ENCODE results near the gene PRPSAP2. TPM values are rescaled to one million over a fixed set of nuclear protein-coding genes. Genes with fewer than 3 reads are reported as not detected.

PRPSAP2 gene
- total RNA-seq, 1 donor from 2014 or later = 23.6 TPM

- ATAC-seq (no peak), DNase-seq (no peak)
- no peaks in the 10 kb centered on the region for H3K9me3 ChIP-seq
- no peaks in the 10 kb centered on the region for H3K27me3 ChIP-seq (ENCODE audit: low read depth)
- intact Hi-C loops (cut with DNase I) = no loop called here
- peaks cover 6% of the 10 kb centered on the region for H3K4me1 ChIP-seq
- TF ChIP-seq, protein P1, sequence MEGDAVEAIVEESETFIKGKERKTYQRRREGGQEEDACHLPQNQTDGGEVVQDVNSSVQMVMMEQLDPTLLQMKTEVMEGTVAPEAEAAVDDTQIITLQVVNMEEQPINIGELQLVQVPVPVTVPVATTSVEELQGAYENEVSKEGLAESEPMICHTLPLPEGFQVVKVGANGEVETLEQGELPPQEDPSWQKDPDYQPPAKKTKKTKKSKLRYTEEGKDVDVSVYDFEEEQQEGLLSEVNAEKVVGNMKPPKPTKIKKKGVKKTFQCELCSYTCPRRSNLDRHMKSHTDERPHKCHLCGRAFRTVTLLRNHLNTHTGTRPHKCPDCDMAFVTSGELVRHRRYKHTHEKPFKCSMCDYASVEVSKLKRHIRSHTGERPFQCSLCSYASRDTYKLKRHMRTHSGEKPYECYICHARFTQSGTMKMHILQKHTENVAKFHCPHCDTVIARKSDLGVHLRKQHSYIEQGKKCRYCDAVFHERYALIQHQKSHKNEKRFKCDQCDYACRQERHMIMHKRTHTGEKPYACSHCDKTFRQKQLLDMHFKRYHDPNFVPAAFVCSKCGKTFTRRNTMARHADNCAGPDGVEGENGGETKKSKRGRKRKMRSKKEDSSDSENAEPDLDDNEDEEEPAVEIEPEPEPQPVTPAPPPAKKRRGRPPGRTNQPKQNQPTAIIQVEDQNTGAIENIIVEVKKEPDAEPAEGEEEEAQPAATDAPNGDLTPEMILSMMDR (IDR thresholded peaks at IDR 0.05) = no peak
- H3K4me3 ChIP-seq = no peak overlapping the region
- H3K36me3 ChIP-seq = no peaks in the 10 kb centered on the region
- H3K27ac ChIP-seq = no peak overlapping the region
Measured at GRCh38 chr17:18957831-18958230, 99.9 kb downstream of the PRPSAP2 start.

GRCh38 chr17:18958611-18959010 is 100.7 kb downstream of the PRPSAP2 start:
- H3K36me3 ChIP-seq = no peaks in the 10 kb centered on the region
- H3K4me3 ChIP-seq = no peak overlapping the region
- H3K9me3 ChIP-seq = no peaks in the 10 kb centered on the region
- TF ChIP-seq, protein P1 (IDR thresholded peaks at IDR 0.05) = no peak
- H3K27ac ChIP-seq = no peak overlapping the region
- DNase-seq = no peak
- H3K4me1 ChIP-seq = peaks cover 6% of the 10 kb centered on the region
- no peak for ATAC-seq
- intact Hi-C loops (cut with DNase I) = no loop called here
- no peaks in the 10 kb centered on the region for H3K27me3 ChIP-seq (ENCODE audit: low read depth)

GRCh38 chr17:18959071-18959844 is 101.3 kb downstream of the PRPSAP2 start:
- no peak for DNase-seq
- intact Hi-C loops (cut with DNase I) = no loop called here

DNA sequence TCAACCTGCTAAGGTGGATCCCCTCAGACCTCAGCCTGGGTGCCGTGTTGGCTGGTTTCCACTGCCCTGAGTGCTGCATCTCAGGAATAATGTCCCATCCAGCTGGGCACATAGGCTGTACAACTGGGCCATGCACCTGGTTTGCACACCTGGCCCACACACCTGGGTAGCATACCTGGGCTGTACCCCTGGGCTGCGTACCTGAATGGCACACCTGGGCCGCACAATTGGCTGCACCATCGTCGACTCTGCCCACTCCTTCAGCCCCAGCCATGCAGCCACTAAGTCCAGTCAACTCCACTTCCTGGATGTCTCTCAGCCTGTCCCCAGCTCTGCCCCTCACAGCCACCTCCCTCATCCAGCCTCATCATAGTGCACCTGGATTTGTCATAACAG is 101.9 kb downstream of the PRPSAP2 start:
- Histone ChIP-seq H3K4me1 (peaks cover 6% of the 10 kb centered on the region), H3K27me3 (ENCODE audit: low read depth) (no peaks in the 10 kb centered on the region), H3K27ac (no peak overlapping the region), H3K36me3 (no peaks in the 10 kb centered on the region), H3K9me3 (no peaks in the 10 kb centered on the region), H3K4me3 (no peak overlapping the region)
- DNase-seq (no peak), ATAC-seq (no peak)
- intact Hi-C loops (cut with DNase I) = no loop called here
- TF ChIP-seq, protein P1 (IDR thresholded peaks at IDR 0.05) = no peak

More at GRCh38 chr17:18959071-18959844, 101.3 kb downstream of the PRPSAP2 start:
- no peak for ATAC-seq
- H3K27me3 ChIP-seq (ENCODE audit: low read depth) = no peaks in the 10 kb centered on the region
- no peak overlapping the region for H3K27ac ChIP-seq
- H3K9me3 ChIP-seq = no peaks in the 10 kb centered on the region
- no peak overlapping the region for H3K4me3 ChIP-seq
- H3K36me3 ChIP-seq = no peaks in the 10 kb centered on the region
- TF ChIP-seq, protein P1 (IDR thresholded peaks at IDR 0.05) = no peak
- H3K4me1 ChIP-seq = peaks cover 6% of the 10 kb centered on the region

GRCh38 chr17:18960241-18960665 is 102.3 kb downstream of the PRPSAP2 start:
- Histone ChIP-seq H3K4me1 (peaks cover 6% of the 10 kb centered on the region), H3K4me3 (no peak overlapping the region), H3K9me3 (no peaks in the 10 kb centered on the region), H3K27me3 (ENCODE audit: low read depth) (no peaks in the 10 kb centered on the region), H3K36me3 (no peaks in the 10 kb centered on the region), H3K27ac (no peak overlapping the region)
- peak; percentile 47 for DNase-seq
- intact Hi-C loops (cut with DNase I) = no loop called here
- ATAC-seq = peak in 1 of 2 donors; percentile 4
- TF ChIP-seq, protein P1 (IDR thresholded peaks at IDR 0.05) = no peak
